ENCODE data around the gene CLRN2.
A peak's percentile ranks its signal among the peaks of the same experiment; 100 is the strongest.

Gene CLRN2

DNA sequence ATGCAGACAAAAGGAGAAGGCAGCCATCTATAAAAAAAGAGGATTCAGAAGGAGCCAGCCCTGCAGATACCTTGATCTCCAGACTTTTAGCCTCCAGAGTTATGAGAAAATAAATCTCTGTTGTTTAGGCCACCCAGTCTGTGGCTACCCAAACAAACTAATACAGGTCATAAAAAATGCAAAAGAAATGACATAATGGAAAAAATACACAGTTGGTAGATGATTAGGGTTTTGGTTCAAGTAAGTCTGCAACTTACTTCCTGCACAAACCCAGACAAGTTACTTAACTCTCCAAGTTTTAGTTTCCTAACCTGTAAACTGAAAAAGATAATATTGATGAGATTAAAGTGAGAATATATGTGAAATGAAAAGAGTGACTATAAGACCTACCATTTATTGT lies 14.4 kb upstream of the CLRN2 start:
- H3K9me3 ChIP-seq (ENCODE audit: control insufficient read depth, insufficient read depth, low read length): no peaks in the 10 kb centered on the region
- no peak overlapping the region for H3K27ac ChIP-seq (ENCODE audit: low read depth, low read length)
- no peaks in the 10 kb centered on the region for H3F3A ChIP-seq (ENCODE audit: control insufficient read depth, insufficient read depth)
- TF ChIP-seq CTCF (IDR thresholded peaks at IDR 0.05; ENCODE audit: low read depth, low read length, poor library complexity, severe bottlenecking) (no peak), EZH2phosphoT487 (IDR thresholded peaks at IDR 0.05; ENCODE audit: borderline replicate concordance, low read length) (no peak)
- no peaks in the 10 kb centered on the region; the same call in 1 of the 2 replicates for H3K79me2 ChIP-seq (ENCODE audit: control insufficient read depth, low read length)
- H3K4me2 ChIP-seq (ENCODE audit: low read length): no peak overlapping the region
- H4K20me1 ChIP-seq (ENCODE audit: control insufficient read depth, insufficient read depth, low read depth, low read length): no peaks in the 10 kb centered on the region
- H3K4me3 ChIP-seq (ENCODE audit: low read length): no peak overlapping the region
- no peaks in the 10 kb centered on the region for H3K27me3 ChIP-seq (ENCODE audit: control insufficient read depth, low read length)
- H3K4me1 ChIP-seq (ENCODE audit: control insufficient read depth, low read length): no peaks in the 10 kb centered on the region
- no peaks in the 10 kb centered on the region for H3K9me2 ChIP-seq (replicated peaks; ENCODE audit: control insufficient read depth, low read length)
- peaks cover 71% of the 10 kb centered on the region for H3K36me3 ChIP-seq (ENCODE audit: control insufficient read depth, low read length)

DNA sequence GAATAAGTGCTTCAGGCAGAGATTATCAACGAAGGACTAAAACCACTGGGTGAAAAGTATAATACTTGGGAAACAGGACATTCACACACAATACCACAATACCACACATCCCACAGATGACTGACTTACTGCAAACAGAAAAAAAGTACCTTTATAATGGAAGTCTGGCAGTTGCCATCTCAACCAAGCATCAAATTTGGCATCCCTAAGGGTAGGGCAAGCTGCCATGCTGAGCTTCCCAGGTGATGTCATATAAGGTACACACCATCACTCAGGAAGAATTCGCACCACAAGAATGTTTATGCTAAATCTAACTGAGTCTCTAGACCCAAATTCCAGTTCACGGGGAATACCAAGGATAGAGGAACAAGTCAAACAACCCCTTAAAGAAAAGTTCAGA lies 12.2 kb upstream of the CLRN2 start:
- Histone ChIP-seq H3K27ac (ENCODE audit: low read depth, low read length) (no peak overlapping the region), H3K36me3 (ENCODE audit: control insufficient read depth, low read length) (peaks cover 82% of the 10 kb centered on the region), H4K20me1 (ENCODE audit: control insufficient read depth, insufficient read depth, low read depth, low read length) (no peaks in the 10 kb centered on the region), H3K4me1 (ENCODE audit: control insufficient read depth, low read length) (no peaks in the 10 kb centered on the region), H3K27me3 (ENCODE audit: control insufficient read depth, low read length) (no peaks in the 10 kb centered on the region), H3K9me2 (replicated peaks; ENCODE audit: control insufficient read depth, low read length) (no peaks in the 10 kb centered on the region), H3F3A (ENCODE audit: control insufficient read depth, insufficient read depth) (no peaks in the 10 kb centered on the region), H3K79me2 (ENCODE audit: control insufficient read depth, low read length) (no peaks in the 10 kb centered on the region; the same call in 1 of the 2 replicates), H3K4me2 (ENCODE audit: low read length) (no peak overlapping the region), H3K4me3 (ENCODE audit: low read length) (no peak overlapping the region), H3K9me3 (ENCODE audit: control insufficient read depth, insufficient read depth, low read length) (no peaks in the 10 kb centered on the region)
- TF ChIP-seq EZH2phosphoT487 (IDR thresholded peaks at IDR 0.05; ENCODE audit: borderline replicate concordance, low read length): no peak

DNA sequence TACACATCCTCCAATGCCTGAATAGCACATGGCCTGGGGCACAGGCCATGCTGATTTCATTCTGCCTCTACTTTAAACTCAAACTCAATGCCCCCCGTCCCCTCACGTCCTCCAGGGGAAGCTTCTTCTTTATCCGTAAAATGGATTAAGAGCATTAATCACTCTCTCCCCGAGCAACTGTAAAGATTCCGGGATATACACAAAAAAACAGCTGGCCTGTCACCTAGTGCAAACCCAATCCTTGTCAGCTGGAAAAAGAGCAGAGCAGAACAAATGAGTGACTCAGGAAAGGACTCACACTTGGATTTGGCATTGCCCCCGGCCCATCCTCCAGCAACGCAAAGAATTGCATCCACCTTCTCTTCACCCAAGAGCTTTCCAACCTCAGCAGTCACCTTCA lies 10.9 kb upstream of the CLRN2 start:
- Histone ChIP-seq H3K79me2 (ENCODE audit: control insufficient read depth, low read length) (no peaks in the 10 kb centered on the region; the same call in 1 of the 2 replicates), H3K27me3 (ENCODE audit: control insufficient read depth, low read length) (no peaks in the 10 kb centered on the region), H3K4me1 (ENCODE audit: control insufficient read depth, low read length) (no peaks in the 10 kb centered on the region), H3K9me2 (replicated peaks; ENCODE audit: control insufficient read depth, low read length) (no peaks in the 10 kb centered on the region), H3K27ac (ENCODE audit: low read depth, low read length) (no peak overlapping the region), H3K36me3 (ENCODE audit: control insufficient read depth, low read length) (peaks cover 75% of the 10 kb centered on the region), H3K4me3 (ENCODE audit: low read length) (no peak overlapping the region), H4K20me1 (ENCODE audit: control insufficient read depth, insufficient read depth, low read depth, low read length) (no peaks in the 10 kb centered on the region), H3K4me2 (ENCODE audit: low read length) (no peak overlapping the region), H3F3A (ENCODE audit: control insufficient read depth, insufficient read depth) (no peaks in the 10 kb centered on the region), H3K9me3 (ENCODE audit: control insufficient read depth, insufficient read depth, low read length) (no peaks in the 10 kb centered on the region)
- TF ChIP-seq EZH2phosphoT487 (IDR thresholded peaks at IDR 0.05; ENCODE audit: borderline replicate concordance, low read length) (no peak), CTCF (IDR thresholded peaks at IDR 0.05; ENCODE audit: low read depth, low read length, poor library complexity, severe bottlenecking) (no peak)

GRCh38 chr4:17510582-17510981 lies 4.4 kb upstream of the CLRN2 start:
- Histone ChIP-seq H3K4me1 (ENCODE audit: control insufficient read depth, low read length) (peaks cover 24% of the 10 kb centered on the region), H3K4me3 (ENCODE audit: low read length) (peak overlapping the region; percentile 87), H3K79me2 (ENCODE audit: control insufficient read depth, low read length) (peaks cover 30% of the 10 kb centered on the region), H3K36me3 (ENCODE audit: control insufficient read depth, low read length) (peaks cover 37% of the 10 kb centered on the region), H3K27ac (ENCODE audit: low read depth, low read length) (no peak overlapping the region), H3K9me2 (replicated peaks; ENCODE audit: control insufficient read depth, low read length) (no peaks in the 10 kb centered on the region), H3K9me3 (ENCODE audit: control insufficient read depth, insufficient read depth, low read length) (no peaks in the 10 kb centered on the region), H3K27me3 (ENCODE audit: control insufficient read depth, low read length) (no peaks in the 10 kb centered on the region), H4K20me1 (ENCODE audit: control insufficient read depth, insufficient read depth, low read depth, low read length) (no peaks in the 10 kb centered on the region), H3K4me2 (ENCODE audit: low read length) (peak overlapping the region; percentile 83), H3F3A (ENCODE audit: control insufficient read depth, insufficient read depth) (no peaks in the 10 kb centered on the region)
- TF ChIP-seq CTCF (IDR thresholded peaks at IDR 0.05; ENCODE audit: low read depth, low read length, poor library complexity, severe bottlenecking) (no peak), EZH2phosphoT487 (IDR thresholded peaks at IDR 0.05; ENCODE audit: borderline replicate concordance, low read length) (no peak)

All from DOHH2 (cell line).